LNCAP (cell line): ENCODE results near the gene BOLA3.

Experiments
- TF ChIP-seq, protein P1 (sequence below): fragments of 450-650 bp; IDR thresholded peaks from 2 replicates; pipeline ENCODE4 v1.5.1; 2017; ENCODE audit warnings: mild to moderate bottlenecking

BOLA3 gene

DNA sequence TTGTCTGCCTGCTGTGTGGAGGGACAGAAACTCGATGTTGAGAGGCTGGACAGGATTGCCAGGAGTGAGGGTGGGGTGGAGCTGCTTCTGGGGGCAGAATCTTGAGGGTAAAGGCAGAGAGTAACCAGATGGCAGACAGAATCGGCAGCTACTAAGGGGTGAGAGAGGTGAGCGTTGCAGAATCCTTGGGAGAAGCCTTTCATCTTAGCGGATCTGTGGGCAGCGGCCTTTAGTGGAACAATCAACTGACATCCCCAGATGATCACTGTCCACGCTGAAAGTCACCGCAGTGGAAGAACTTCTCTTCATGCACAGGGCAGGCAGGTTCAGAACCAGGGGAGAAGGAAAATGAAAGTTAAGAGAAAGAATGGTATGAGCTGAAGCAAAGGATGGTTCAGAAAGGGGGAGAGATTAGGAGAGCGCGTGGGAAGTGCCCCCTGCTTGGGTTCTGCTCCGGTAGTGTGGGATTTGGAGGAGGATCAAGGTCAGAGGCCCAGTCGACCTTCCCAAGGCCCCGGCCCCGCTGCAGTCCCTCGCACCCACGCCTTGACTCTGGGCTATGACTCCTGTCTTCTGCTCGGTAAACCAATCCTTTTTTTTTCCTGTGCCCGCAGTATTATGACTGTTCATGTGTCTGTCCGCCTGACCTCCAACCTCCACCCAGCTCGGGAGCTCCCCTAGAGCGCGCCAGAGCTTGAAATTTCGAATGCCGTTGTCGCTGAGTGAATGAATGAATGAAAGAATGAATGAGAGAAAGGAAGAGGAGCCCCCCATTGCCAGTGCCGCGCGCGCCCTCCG lies 584 bp downstream of the BOLA3 start:
- TF ChIP-seq, protein P1, sequence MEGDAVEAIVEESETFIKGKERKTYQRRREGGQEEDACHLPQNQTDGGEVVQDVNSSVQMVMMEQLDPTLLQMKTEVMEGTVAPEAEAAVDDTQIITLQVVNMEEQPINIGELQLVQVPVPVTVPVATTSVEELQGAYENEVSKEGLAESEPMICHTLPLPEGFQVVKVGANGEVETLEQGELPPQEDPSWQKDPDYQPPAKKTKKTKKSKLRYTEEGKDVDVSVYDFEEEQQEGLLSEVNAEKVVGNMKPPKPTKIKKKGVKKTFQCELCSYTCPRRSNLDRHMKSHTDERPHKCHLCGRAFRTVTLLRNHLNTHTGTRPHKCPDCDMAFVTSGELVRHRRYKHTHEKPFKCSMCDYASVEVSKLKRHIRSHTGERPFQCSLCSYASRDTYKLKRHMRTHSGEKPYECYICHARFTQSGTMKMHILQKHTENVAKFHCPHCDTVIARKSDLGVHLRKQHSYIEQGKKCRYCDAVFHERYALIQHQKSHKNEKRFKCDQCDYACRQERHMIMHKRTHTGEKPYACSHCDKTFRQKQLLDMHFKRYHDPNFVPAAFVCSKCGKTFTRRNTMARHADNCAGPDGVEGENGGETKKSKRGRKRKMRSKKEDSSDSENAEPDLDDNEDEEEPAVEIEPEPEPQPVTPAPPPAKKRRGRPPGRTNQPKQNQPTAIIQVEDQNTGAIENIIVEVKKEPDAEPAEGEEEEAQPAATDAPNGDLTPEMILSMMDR: no peak

DNA sequence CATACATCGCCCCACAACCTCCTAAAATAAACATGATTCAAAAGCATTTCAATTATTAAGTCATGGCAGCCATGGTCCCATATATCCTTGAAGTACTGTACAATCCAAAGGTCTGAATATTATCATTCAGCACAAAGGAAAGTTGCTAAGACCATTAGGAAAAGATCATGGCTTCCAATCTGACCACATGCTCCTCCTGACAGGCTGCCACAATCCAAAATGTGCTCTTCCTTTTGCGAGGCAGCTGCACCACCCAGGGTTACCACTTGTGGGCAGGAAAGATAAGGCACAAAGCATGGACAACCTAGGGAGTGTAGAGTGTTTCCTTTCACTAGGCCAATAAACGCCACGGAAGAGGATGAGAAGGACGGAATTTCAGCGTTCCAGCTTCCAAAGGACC lies 5.4 kb downstream of the BOLA3 start:
- TF ChIP-seq, protein P1: no peak

DNA sequence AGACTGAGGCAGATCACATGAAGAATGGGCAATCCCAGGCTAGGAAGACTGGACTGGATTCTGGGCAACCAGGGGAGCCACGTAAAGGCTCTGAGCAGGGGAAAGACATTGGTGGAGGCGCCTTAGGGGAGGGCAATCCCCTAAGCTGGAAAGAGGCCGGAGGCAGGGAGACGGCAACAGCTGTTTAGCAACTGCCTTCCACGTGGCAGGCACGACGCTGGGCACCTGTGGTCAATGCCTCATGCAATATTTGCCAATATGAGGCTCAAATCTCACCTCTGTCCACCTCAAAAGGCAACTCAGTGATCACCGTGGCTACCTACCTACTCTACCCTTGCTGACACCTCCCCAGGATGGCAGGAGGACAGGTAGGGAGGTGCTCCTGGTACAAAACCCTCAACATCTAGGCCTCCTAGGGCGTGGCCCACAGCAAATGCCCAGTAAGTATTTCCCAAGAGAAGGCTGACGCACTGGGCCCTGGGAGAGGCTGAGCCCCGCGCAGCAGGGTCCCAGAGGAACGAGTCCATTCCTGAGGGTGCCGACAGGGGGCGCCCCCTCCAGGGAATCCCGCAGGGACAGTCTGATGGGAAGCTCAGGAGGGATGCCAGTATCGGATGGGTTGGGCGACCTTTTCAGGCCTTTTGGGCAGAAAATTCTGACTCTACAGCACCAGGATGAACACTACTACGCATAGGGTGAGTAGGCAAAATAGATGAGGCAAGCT lies 8.9 kb downstream of the BOLA3 start:
- TF ChIP-seq, protein P1: no peak

GRCh38 chr2:74137651-74138599 lies 9.8 kb downstream of the BOLA3 start:
- TF ChIP-seq, protein P1: no peak

- TF ChIP-seq, protein P1: no peak
These were observed 15.8 kb downstream of the BOLA3 start for GRCh38 chr2:74131901-74132300.

DNA sequence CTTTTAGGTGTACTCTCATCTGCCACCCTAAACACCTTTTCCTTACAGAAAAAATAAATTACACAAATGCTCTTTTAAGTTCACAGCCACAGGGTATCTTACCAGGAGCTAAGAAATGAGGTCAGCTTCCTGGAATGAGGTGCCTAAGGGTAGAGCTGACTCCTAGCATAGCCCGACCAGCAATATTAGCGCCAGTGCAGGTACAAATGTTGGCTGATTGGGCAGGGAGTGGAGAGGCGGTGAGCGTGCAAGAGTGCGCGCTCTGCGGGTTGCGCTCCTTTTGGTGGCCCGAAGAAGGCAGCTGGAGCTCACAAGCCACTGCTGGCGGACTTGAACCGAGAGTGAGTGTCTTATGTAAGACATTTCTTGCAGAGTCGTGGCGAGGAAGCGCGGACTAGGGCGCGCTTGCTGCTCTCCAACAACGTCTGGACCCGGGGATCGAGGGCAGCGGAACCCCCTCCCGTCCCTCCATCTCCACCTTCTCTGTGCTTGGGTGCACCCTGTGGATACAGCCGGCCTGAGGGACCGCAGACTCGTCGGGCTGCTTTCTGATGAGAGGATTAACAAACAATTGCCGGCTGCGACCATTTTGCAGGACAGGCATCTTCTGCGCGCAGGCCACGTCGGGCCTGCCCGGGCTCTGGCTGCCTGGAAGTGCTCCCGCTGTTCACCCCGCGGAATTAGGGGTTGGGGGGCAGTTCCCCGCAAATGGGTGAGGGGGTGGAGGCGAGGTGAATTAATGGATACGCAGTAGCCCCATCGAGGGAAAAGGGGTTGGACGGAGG lies 17.3 kb downstream of the BOLA3 start:
- TF ChIP-seq, protein P1: no peak
